ENCODE measurements around the gene NEDD4L.
A peak's percentile ranks its signal among the peaks of the same experiment; 100 is the strongest.

Gene NEDD4L

DNA sequence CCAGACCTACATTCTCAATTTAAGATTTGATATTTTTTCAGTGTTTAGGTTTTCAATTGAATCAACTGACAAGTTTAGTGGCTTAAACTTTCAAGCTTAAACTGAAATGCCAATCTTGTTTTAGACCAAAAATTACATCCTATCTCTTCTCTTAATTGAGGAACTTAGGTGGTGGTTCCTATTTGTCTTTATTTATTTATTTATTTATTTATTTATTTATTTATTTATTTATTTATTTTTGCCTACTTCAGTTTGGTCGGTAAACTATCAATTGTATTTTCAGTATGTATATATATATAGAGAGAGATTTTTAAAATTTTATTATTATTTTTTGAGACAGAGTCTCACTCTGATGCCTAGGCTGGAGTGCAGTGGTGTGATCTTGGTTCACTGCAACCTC is 68.1 kb downstream of the NEDD4L start (continued):
- TF ChIP-seq BCL11A (tag by site-specific recombination; IDR thresholded peaks at IDR 0.05; ENCODE audit: low read depth), result no peak
- TF ChIP-seq ZNF670 (tag by site-specific recombination; IDR thresholded peaks at IDR 0.05; ENCODE audit: low read depth), result no peak
- no peak for TF ChIP-seq KLF7 (tag by site-specific recombination; IDR thresholded peaks at IDR 0.05; ENCODE audit: borderline replicate concordance)
- TF ChIP-seq ZNF26 (tag by site-specific recombination; IDR thresholded peaks at IDR 0.05), result no peak
- TF ChIP-seq, protein P1, sequence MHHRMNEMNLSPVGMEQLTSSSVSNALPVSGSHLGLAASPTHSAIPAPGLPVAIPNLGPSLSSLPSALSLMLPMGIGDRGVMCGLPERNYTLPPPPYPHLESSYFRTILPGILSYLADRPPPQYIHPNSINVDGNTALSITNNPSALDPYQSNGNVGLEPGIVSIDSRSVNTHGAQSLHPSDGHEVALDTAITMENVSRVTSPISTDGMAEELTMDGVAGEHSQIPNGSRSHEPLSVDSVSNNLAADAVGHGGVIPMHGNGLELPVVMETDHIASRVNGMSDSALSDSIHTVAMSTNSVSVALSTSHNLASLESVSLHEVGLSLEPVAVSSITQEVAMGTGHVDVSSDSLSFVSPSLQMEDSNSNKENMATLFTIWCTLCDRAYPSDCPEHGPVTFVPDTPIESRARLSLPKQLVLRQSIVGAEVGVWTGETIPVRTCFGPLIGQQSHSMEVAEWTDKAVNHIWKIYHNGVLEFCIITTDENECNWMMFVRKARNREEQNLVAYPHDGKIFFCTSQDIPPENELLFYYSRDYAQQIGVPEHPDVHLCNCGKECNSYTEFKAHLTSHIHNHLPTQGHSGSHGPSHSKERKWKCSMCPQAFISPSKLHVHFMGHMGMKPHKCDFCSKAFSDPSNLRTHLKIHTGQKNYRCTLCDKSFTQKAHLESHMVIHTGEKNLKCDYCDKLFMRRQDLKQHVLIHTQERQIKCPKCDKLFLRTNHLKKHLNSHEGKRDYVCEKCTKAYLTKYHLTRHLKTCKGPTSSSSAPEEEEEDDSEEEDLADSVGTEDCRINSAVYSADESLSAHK (tag by site-specific recombination; IDR thresholded peaks at IDR 0.05), result no peak
- no peak for TF ChIP-seq ZNF214 (tag by site-specific recombination; IDR thresholded peaks at IDR 0.05; ENCODE audit: borderline replicate concordance)
- no peak for TF ChIP-seq PATZ1 (tag by site-specific recombination; IDR thresholded peaks at IDR 0.05)
- peak; percentile 71; the same call in 1 of the 2 replicates for TF ChIP-seq ZNF664 (tag by site-specific recombination; IDR thresholded peaks at IDR 0.05)
- no peak for TF ChIP-seq ZFHX2 (tag by site-specific recombination; conservative IDR thresholded peaks at IDR 0.05)
- TF ChIP-seq ZNF530 (tag by site-specific recombination; IDR thresholded peaks at IDR 0.05; ENCODE audit: low read depth), result peak; percentile 80; the same call in 1 of the 2 replicates
- no peak for TF ChIP-seq ZNF585B (tag by site-specific recombination; IDR thresholded peaks at IDR 0.05)
- TF ChIP-seq, protein P2, sequence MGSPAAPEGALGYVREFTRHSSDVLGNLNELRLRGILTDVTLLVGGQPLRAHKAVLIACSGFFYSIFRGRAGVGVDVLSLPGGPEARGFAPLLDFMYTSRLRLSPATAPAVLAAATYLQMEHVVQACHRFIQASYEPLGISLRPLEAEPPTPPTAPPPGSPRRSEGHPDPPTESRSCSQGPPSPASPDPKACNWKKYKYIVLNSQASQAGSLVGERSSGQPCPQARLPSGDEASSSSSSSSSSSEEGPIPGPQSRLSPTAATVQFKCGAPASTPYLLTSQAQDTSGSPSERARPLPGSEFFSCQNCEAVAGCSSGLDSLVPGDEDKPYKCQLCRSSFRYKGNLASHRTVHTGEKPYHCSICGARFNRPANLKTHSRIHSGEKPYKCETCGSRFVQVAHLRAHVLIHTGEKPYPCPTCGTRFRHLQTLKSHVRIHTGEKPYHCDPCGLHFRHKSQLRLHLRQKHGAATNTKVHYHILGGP (tag by site-specific recombination; IDR thresholded peaks at IDR 0.05), result no peak
- no peak for TF ChIP-seq ZIC2 (tag by site-specific recombination; IDR thresholded peaks at IDR 0.05)
- peak; percentile 94 for TF ChIP-seq ZNF404 (tag by site-specific recombination; IDR thresholded peaks at IDR 0.05)
- no peak for TF ChIP-seq REPIN1 (tag by site-specific recombination; IDR thresholded peaks at IDR 0.05; ENCODE audit: low read depth)
- no peak for TF ChIP-seq ZNF768 (tag by site-specific recombination; IDR thresholded peaks at IDR 0.05)
- TF ChIP-seq PRDM2 (tag by site-specific recombination; IDR thresholded peaks at IDR 0.05; ENCODE audit: borderline replicate concordance), result no peak
- peak; percentile 75 for TF ChIP-seq ZNF501 (tag by site-specific recombination; IDR thresholded peaks at IDR 0.05)
- TF ChIP-seq, protein P3, sequence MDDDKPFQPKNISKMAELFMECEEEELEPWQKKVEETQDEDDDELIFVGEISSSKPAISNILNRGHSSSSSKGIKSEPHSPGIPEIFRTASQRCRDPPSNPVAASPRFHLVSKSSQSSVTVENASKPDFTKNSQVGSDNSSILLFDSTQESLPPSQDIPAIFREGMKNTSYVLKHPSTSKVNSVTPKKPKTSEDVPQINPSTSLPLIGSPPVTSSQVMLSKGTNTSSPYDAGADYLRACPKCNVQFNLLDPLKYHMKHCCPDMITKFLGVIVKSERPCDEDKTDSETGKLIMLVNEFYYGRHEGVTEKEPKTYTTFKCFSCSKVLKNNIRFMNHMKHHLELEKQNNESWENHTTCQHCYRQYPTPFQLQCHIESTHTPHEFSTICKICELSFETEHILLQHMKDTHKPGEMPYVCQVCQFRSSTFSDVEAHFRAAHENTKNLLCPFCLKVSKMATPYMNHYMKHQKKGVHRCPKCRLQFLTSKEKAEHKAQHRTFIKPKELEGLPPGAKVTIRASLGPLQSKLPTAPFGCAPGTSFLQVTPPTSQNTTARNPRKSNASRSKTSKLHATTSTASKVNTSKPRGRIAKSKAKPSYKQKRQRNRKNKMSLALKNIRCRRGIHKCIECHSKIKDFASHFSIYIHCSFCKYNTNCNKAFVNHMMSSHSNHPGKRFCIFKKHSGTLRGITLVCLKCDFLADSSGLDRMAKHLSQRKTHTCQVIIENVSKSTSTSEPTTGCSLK (tag by site-specific recombination; IDR thresholded peaks at IDR 0.05), result no peak
- no peak for TF ChIP-seq ZNF121 (tag by site-specific recombination; IDR thresholded peaks at IDR 0.05)
- no peak for TF ChIP-seq ZNF274 (IDR thresholded peaks at IDR 0.05; ENCODE audit: low read length)
- TF ChIP-seq ZNF274 (tag by site-specific recombination; IDR thresholded peaks at IDR 0.05; ENCODE audit: borderline replicate concordance), result no peak
